Subcutaneous adipose tissue (tissue), 4 donors: ENCODE results near the gene BEND7. TPM values are rescaled to one million over a fixed set of nuclear protein-coding genes. Genes with fewer than 3 reads are reported as not detected.

Source experiments
- CTCF ChIP-seq: fragments of 450-650 bp; IDR thresholded peaks from one replicate; pipeline ENCODE4 v1.5.1; 2016; ENCODE audit warnings: low read depth, mild to moderate bottlenecking, control low read depth, antibody characterized with exemption, moderate library complexity
- total RNA-seq, 4 donors: library from RNA; depleted of rRNA; stranded (reverse); fragments of >200 nt; gene quantifications; one replicate each; pipeline ENCODE4 v1.1.0, GENCODE V29; 2016

The BEND7 gene
- total RNA-seq, 4 donors from 2014 or later = 7.5 to 19.8 (median 11.8) TPM

- no peak for TF ChIP-seq CTCF
Observed at GRCh38 chr10:13529714-13529973, 830 bp upstream of the BEND7 start.

- TF ChIP-seq CTCF = no peak
Observed at GRCh38 chr10:13528123-13528874, 515 bp downstream of the BEND7 start.

GRCh38 chr10:13527864-13528122, 1.0 kb downstream of the BEND7 start:
- no peak for TF ChIP-seq CTCF

- TF ChIP-seq CTCF = no peak
Observed at GRCh38 chr10:13526948-13527863, 1.6 kb downstream of the BEND7 start.

GRCh38 chr10:13525663-13526062, 3.2 kb downstream of the BEND7 start:
- no peak for TF ChIP-seq CTCF

GRCh38 chr10:13521026-13521425, 7.8 kb downstream of the BEND7 start:
- TF ChIP-seq CTCF = no peak

GRCh38 chr10:13520194-13520593, 8.6 kb downstream of the BEND7 start:
- no peak for TF ChIP-seq CTCF
